ENCODE results near the gene ADCY3. TPM values are rescaled to one million over a fixed set of nuclear protein-coding genes. Genes with fewer than 3 reads are reported as not detected.

ADCY3 gene
- total and polyA plus RNA-seq, 10 of the 15 experiments (the other 5 are each of a cell fraction or from before 2014, with no cell fraction given) = 2.8 to 102 (median 50.4) TPM

- WGBS (ENCODE audit: insufficient coverage, insufficient replicate concordance, low lambda C conversion rate, missing lambda C conversion rate) = 94% methylated on average over 5 of the region's 5 CpGs
- in situ Hi-C loops (cut with MboI) (no loop called here), intact Hi-C loops (cut with micrococcal nuclease; ENCODE audit: unreplicated experiment) (loop anchor here (10.0 kb wide), 1 partner anchor 297 kb away; the partner anchor contains the start of gene NCOA1)
- Histone ChIP-seq H3K4me2 (ENCODE audit: control insufficient read depth, insufficient read depth) (peak overlapping the region; percentile 81), H3K9me3 (replicated peaks; ENCODE audit: control insufficient read depth, insufficient read depth, low read length) (no peaks in the 10 kb centered on the region), H4K20me1 (ENCODE audit: control insufficient read depth, insufficient read depth) (no peaks in the 10 kb centered on the region), H3K36me3 (ENCODE audit: control insufficient read depth in 2 of 2, insufficient read depth in 2 of 2, low read length in 1 of 2) (no peaks in the 10 kb centered on the region), H3K4me3 (no peak overlapping the region), H3K27ac (ENCODE audit: control insufficient read depth, insufficient read depth) (peak overlapping the region; percentile 33), H3K27me3 (replicated peaks in 1 of 2; ENCODE audit: control insufficient read depth in 2 of 2, insufficient read depth in 2 of 2, low read length in 1 of 2) (no peaks in the 10 kb centered on the region), H3K79me2 (ENCODE audit: control insufficient read depth, insufficient read depth, low read length) (peaks cover 35% of the 10 kb centered on the region), H3K4me1 (ENCODE audit: control insufficient read depth, insufficient read depth, low read length) (peaks cover 6% of the 10 kb centered on the region), H2AFZ (ENCODE audit: control insufficient read depth, low read depth, low read length) (no peak overlapping the region), H3K9ac (ENCODE audit: control insufficient read depth, insufficient read depth, low read length) (no peak overlapping the region; the same call in 1 of the 2 replicates)
- SMC1A ChIA-PET (ENCODE audit: uncharacterized antibody, unreplicated experiment) = interaction anchor here (1.0 to 2.3 kb wide), 4 partner anchors 12 to 383 kb away, joined by 3 to 6 read pairs (median 5); no protein-coding TSS in a partner anchor
- no TSS peak for BruUV-seq (replicated peaks)
- no peak for ATAC-seq
- TF ChIP-seq ZNF274 (IDR thresholded peaks at IDR 0.05; ENCODE audit: insufficient read depth, insufficient read length) = no peak
- TF ChIP-seq RAD21 (IDR thresholded peaks at IDR 0.05; ENCODE audit: insufficient read depth, low read depth, low read length) = no peak
- no peak for TF ChIP-seq ATF7 (IDR thresholded peaks at IDR 0.05; ENCODE audit: low read depth)
- no peak for TF ChIP-seq HCFC1 (IDR thresholded peaks at IDR 0.05; ENCODE audit: low read length)
- TF ChIP-seq CREM (IDR thresholded peaks at IDR 0.05; ENCODE audit: low read depth) = no peak
- no peak for TF ChIP-seq NR2C2 (IDR thresholded peaks at IDR 0.05; ENCODE audit: borderline replicate concordance, control insufficient read depth, insufficient read length, low read depth)
- TF ChIP-seq YY1 (IDR thresholded peaks at IDR 0.05; ENCODE audit: low read depth, low read length) = no peak
- TF ChIP-seq MLLT1 (IDR thresholded peaks at IDR 0.05) = no peak
- TF ChIP-seq POLR2A (IDR thresholded peaks at IDR 0.05; ENCODE audit: low read depth, low read length) = no peak
- TF ChIP-seq PBX3 (IDR thresholded peaks at IDR 0.05; ENCODE audit: insufficient replicate concordance, low read depth, low read length) = no peak
- no peak for TF ChIP-seq FOXK2 (IDR thresholded peaks at IDR 0.05)
- no peak for TF ChIP-seq MYC (IDR thresholded peaks at IDR 0.05; ENCODE audit: insufficient read depth, insufficient read length, insufficient replicate concordance, low read length, severe bottlenecking)
- TF ChIP-seq ZZZ3 (IDR thresholded peaks at IDR 0.05; ENCODE audit: control insufficient read depth, insufficient read length, low read depth) = no peak
- no peak for FAIRE-seq
- RAD21 ChIA-PET (ENCODE audit: unreplicated experiment) = interaction anchor here (0.9 to 3.4 kb wide), 5 partner anchors 36 to 369 kb away, joined by 3 to 24 read pairs (median 9); no protein-coding TSS in a partner anchor
- CTCF ChIA-PET = interaction anchor here (0.6 to 3.1 kb wide), 13 partner anchors 8 to 850 kb away, joined by 3 to 18 read pairs (median 3); no protein-coding TSS in a partner anchor
- DNase-seq (ENCODE audit: low read depth, low spot score) = no peak
- POLR2A ChIA-PET = interaction anchor here (1.1 kb wide), 1 partner anchor 63 kb away, joined by 7 read pairs; no protein-coding TSS in a partner anchor
Observed at GRCh38 chr2:24791452-24791851, 128.6 kb downstream of the ADCY3 start.
